GM10266 (cell line): ENCODE measurements around the gene JPH2.

Experiments used
- DNase-seq: peaks from one replicate; pipeline ENCODE4 v3.0.0; 2012; ENCODE audit errors: extremely low spot score
- TF ChIP-seq, protein P1 (sequence below): IDR thresholded peaks from 2 replicates; pipeline ENCODE4 v1.5.1; 2012; ENCODE audit warnings: mild to moderate bottlenecking, low read depth; ENCODE audit not compliant: control insufficient read depth, insufficient read depth; ENCODE audit errors: missing control alignments

JPH2 gene

DNA sequence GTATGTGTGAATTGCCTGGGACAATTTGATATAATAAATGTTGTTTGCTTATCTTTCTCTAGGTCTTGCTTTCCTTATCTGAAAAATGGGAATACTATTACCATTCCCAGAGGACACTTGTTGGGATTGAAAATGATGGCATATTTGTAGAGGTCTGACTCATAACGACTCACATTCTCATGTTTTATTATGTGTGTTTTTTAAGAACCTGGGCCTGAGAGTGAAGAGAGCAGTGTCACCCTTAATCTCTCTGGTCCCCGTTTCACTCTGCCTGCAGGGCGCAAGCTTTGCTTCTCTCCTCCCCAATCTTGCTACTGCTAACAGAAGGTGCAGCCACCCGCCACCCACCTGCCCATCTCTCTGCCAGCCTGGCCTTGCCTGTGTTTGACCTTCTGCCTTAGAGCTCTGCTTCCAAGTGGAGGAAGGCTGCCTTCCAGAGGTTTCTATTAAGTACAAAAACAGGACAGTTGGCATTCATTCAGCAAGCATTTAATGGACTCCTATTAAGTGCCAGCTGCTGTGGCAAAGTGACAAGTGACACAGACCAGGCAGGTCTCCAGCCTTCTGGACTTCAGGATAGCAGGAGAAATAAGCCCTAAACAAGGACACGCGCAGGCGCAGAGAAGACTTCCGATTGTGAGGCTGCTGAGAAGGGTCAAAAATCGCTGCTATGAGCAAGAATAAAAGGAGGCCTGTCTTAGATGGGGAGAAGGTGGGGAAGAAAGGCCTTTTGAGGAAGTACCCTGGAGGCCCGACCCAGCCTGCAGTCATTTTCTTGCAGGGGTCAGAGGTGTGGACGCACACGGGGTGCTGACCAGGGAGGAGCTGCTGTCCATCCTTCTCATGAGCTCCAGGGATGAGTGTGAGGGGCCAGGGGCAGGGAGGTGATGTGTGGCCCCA is 112.5 kb downstream of the JPH2 start:
- no peak for DNase-seq
- TF ChIP-seq, protein P1, sequence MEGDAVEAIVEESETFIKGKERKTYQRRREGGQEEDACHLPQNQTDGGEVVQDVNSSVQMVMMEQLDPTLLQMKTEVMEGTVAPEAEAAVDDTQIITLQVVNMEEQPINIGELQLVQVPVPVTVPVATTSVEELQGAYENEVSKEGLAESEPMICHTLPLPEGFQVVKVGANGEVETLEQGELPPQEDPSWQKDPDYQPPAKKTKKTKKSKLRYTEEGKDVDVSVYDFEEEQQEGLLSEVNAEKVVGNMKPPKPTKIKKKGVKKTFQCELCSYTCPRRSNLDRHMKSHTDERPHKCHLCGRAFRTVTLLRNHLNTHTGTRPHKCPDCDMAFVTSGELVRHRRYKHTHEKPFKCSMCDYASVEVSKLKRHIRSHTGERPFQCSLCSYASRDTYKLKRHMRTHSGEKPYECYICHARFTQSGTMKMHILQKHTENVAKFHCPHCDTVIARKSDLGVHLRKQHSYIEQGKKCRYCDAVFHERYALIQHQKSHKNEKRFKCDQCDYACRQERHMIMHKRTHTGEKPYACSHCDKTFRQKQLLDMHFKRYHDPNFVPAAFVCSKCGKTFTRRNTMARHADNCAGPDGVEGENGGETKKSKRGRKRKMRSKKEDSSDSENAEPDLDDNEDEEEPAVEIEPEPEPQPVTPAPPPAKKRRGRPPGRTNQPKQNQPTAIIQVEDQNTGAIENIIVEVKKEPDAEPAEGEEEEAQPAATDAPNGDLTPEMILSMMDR, result no peak

DNA sequence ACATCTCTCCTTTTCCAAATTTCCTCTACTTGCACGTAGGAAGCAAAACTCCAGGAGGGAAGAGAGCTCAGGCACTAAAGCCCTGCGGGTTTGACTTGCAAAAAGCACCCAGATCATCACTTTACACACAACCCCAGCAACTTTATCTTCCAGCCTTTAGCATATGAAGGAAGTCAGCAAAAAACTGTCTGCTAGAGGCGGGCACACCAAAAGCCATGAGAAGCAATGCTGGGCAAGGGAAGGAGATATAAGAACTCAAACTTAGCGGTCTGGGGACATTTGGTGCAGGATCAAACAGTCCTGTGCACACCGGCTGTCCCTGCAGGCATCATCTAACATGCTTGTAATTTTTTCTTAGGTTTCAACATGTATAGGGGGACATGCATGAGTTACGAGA is 113.3 kb downstream of the JPH2 start:
- TF ChIP-seq, protein P1, result no peak
- no peak for DNase-seq

DNA sequence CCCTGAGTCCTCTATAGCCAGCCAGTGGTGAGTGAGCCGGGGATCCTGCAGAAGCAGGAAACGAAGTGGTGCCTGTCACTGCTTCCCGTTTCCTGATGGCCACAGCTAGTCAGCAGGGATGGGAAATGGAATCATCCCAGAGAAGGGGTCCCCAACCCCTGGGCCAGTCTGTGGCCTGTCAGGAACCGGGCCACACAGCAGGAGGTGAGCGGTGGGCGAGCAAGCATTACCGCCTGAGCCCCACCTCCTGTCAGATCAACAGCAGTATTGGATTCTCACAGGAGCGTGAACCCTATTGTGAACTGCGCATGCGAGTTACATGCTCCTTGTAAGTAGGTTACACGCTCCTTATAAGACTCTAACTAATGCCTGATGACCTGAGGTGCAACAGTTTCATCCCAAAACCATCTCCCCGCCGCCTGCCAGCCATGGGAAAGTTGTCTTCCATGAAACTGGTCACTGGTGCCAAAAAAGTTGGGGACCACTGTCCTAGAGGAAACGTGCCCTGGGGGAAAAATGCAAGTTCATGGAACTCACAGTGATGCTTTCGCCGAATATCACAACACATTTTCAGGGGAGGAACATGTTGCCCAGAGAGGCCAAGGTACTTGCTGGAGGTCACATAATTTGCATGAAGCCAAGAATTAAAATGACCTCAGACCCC is 113.8 kb downstream of the JPH2 start:
- TF ChIP-seq, protein P1, result no peak
- DNase-seq, result no peak

DNA sequence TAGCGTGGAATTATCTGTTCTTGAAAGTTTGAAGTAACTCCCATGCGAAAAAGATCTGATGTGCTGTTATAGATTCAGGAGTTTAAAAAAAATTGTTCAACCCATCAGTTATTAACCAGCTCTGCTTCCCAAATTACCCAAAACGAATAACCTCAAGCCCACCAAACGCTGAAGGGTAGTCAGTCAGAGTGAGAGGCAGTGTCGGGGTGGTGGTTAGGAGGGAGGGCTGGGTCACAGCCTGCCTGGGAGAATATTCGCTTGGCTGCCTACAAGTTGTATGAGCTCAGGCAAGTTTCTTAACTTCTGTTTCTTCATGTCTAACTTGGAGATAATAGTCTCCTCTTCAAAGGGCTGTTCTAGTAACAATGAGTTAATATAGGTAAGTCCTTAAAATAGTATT is 114.6 kb downstream of the JPH2 start:
- TF ChIP-seq, protein P1, result no peak
- no peak for DNase-seq

DNA sequence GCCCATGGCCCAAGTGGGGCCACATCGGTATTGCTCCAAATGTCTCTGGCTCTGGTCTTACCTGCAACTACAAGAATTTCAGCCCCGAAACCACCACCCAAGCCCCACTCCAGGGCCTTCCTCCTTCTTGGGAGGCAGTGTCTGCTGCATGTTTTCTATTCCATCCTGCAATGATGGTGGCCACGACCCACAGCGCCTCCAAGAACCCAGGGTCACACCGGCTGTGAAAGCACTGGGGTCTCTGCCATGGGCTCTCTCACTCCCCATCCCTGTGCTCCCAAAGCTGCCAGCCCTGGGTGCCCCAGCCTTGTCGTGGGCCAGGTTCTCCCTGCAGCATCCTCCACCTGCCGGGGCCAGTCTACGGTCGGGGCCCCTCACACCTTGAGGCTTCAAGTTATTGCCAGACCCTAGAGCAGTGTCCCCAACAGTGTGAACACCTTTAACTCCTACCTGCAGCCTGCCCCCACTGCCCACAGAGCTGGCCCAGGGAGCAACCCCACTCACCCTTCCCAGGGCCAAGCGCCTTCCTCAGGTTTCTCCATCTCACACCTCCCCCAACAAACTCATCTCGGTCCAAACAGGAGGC is 115.4 kb downstream of the JPH2 start:
- no peak for DNase-seq
- TF ChIP-seq, protein P1, result no peak

DNA sequence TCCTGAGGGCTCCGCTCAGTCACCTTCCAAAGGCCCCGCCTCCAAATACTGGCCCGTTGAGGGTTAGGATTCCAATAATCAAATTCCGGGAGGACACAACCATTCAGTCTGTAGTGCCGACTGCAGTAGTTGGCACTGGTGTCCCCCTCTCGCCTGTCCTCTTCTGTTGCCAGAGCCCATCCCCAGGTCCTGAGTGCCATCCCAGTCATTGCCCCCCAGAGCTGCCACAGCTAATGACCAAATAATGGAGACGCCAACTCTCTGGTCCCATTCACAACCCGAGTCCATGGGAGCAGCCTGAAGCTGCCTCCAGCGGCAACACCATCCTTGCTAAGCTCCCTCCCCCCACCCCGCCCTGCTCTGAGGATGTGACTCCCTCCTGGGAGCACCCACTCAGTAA is 115.9 kb downstream of the JPH2 start:
- DNase-seq, result no peak
- TF ChIP-seq, protein P1, result no peak
